Measurements from ENCODE around the gene WDR43. TPM values are rescaled to one million over a fixed set of nuclear protein-coding genes. Genes with fewer than 3 reads are reported as not detected.

The WDR43 gene
- total and polyA plus RNA-seq, 9 of the 15 experiments (the other 6 are each of a cell fraction or from before 2014, with no cell fraction given) = 34.6 to 197 (median 105) TPM

DNA sequence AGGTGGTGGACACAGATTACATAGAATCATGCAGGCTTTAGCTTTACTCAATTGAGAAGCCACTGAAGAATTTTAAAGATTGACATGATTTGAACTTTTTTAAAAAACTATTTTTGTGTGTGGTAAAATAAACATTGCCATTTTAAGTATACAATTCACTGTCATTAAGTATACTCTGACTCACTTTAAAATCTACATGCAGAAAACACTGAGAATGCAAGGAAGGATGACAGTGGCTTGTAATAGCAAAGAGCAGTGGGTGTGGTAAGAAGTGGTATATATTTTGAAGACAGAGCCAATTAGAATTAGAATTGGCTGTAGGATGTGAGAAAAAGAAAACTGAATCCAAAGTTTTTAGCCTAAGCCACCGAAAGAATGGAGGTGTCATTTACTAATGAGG is 39.3 kb upstream of the WDR43 start (continued):
- TF ChIP-seq NCOA1 (IDR thresholded peaks at IDR 0.05; ENCODE audit: low read depth) (no peak), ZNF3 (CRISPR knock-in tag; IDR thresholded peaks at IDR 0.05) (no peak), ZC3H4 (CRISPR knock-in tag; IDR thresholded peaks at IDR 0.05; ENCODE audit: borderline replicate concordance) (no peak), KLF16 (IDR thresholded peaks at IDR 0.05) (no peak), OTX1 (CRISPR knock-in tag; IDR thresholded peaks at IDR 0.05) (no peak), POLR2A (conservative IDR thresholded peaks at IDR 0.05) (no peak), SMAD2 (IDR thresholded peaks at IDR 0.05; ENCODE audit: low read depth, low read length) (no peak)
- TF ChIP-seq, protein P1, sequence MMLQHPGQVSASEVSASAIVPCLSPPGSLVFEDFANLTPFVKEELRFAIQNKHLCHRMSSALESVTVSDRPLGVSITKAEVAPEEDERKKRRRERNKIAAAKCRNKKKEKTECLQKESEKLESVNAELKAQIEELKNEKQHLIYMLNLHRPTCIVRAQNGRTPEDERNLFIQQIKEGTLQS (IDR thresholded peaks at IDR 0.05) = no peak
- TF ChIP-seq, protein P1 (CRISPR knock-in tag; conservative IDR thresholded peaks at IDR 0.05) = no peak

DNA sequence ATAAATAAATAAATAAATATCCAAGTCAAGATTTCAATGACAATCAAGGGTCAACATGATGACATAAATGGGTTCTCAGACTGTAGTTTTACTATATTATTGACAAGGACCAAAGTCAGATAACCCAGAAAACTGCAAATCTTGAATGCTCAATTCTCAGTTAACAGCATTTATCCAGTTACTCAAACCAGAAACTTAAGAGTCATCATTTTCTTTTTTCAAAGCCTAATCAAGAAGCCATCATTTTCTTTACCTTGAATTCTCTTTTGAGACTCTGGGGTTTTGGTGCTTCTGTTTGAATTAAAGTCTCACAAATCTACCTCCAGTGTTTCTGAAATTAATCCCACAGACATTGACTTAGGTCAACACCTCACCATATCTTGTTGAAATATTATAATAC is 38.5 kb upstream of the WDR43 start:
- in situ Hi-C loops (cut with MboI) (no loop called here), intact Hi-C loops (cut with micrococcal nuclease) (no loop called here)
- POLR2A ChIA-PET = interaction anchor here (1.6 kb wide), 1 partner anchor 16 kb away, joined by 3 read pairs; no protein-coding TSS in a partner anchor
- Histone ChIP-seq H3K4me3 (no peak overlapping the region), H3K27me3 (ENCODE audit: control insufficient read depth in 2 of 2, insufficient read depth in 2 of 2, low read length in 2 of 2) (no peaks in the 10 kb centered on the region), H3K36me3 (ENCODE audit: control insufficient read depth, insufficient read depth, low read length) (peaks cover 27% of the 10 kb centered on the region; the same call in 1 of the 3 replicates), H3K4me2 (ENCODE audit: insufficient read depth, low read length) (no peak overlapping the region), H3K27ac (ENCODE audit: extremely low read depth, low read depth, low read length) (no peak overlapping the region), H3K79me2 (ENCODE audit: control insufficient read depth, insufficient read depth, low read length) (no peaks in the 10 kb centered on the region), H3K9ac (ENCODE audit: insufficient read depth in 1 of 2, low read depth in 2 of 2, low read length in 2 of 2) (no peak overlapping the region), H3K9me3 (replicated peaks; ENCODE audit: control insufficient read depth, insufficient read depth, low read depth, low read length) (no peaks in the 10 kb centered on the region), H3K4me1 (replicated peaks in 1 of 2; ENCODE audit: control insufficient read depth in 2 of 2, insufficient read depth in 2 of 2, low read length in 2 of 2) (no peaks in the 10 kb centered on the region), H2AFZ (ENCODE audit: low read depth, low read length) (no peak overlapping the region), H3K9me1 (ENCODE audit: control insufficient read depth, insufficient read depth, low read length) (no peaks in the 10 kb centered on the region), H4K20me1 (replicated peaks; ENCODE audit: control insufficient read depth, insufficient read depth, low read length) (no peaks in the 10 kb centered on the region)
- BruUV-seq (replicated peaks) = no TSS peak
- TF ChIP-seq ZNF57 (CRISPR knock-in tag; IDR thresholded peaks at IDR 0.05) (no peak), ZNF316 (IDR thresholded peaks at IDR 0.05) (peak; percentile 26; the same call in 1 of the 2 replicates)
- CTCF ChIA-PET (ENCODE audit: low intra/inter-chr PET ratio) = no interaction called here
- ATAC-seq (no peak), DNase-seq (ENCODE audit: extremely low read depth in 1 of 4, low spot score in 3 of 4) (no peak), FAIRE-seq (no peak)
